Measurements from ENCODE around the gene MOSMO. TPM values are rescaled to one million over a fixed set of nuclear protein-coding genes. Genes with fewer than 3 reads are reported as not detected.

MOSMO gene
- total and polyA plus RNA-seq, 2 of the 13 experiments (the other 11 are each of a cell fraction or from before 2014, with no cell fraction given), result 26.7 to 32.6 TPM

DNA sequence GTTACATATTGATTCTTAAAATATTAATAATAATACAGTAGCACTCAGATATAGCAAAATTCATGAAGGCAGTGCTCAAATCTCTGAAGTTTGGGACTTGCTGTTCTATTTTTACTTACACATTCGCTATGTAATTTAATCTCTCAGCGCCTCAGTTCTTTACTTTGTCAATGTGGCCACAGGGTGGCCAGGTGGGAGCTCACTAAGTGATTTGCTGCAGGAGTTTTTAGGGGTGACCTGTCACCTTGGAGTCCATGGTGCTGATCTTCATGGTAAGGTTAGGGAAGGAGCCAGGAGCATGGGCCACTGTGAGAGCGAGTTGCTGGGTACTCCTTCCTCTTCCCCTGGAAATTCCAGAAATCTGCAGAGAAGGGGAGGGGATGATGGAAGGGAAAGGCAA, 112.5 kb downstream of the MOSMO start:
- H3K79me2 ChIP-seq (ENCODE audit: insufficient read depth, low read length), result no peaks in the 10 kb centered on the region
- H3K4me1 ChIP-seq (ENCODE audit: insufficient read depth, low read length), result no peaks in the 10 kb centered on the region
- intact Hi-C loops (cut with micrococcal nuclease; ENCODE audit: unreplicated experiment) (no loop called here), in situ Hi-C loops (cut with HindIII; ENCODE audit: extremely low pct_ligation_motif_present, low pct_unique_long_range_greater_than_20kb) (loop anchor here (5.0 kb wide), 1 partner anchor 67 kb away; no protein-coding TSS in a partner anchor)
- H3K4me3 ChIP-seq (replicated peaks in 1 of 3; ENCODE audit: insufficient read depth in 1 of 3, low read depth in 2 of 3, low read length in 3 of 3), result no peak overlapping the region
- CTCF ChIA-PET (ENCODE audit: low intra/inter-chr PET ratio, low total read pairs), result no interaction called here
- H3K36me3 ChIP-seq (replicated peaks in 1 of 2; ENCODE audit: control insufficient read depth in 1 of 2, insufficient read depth in 2 of 2, low read length in 2 of 2), result no peaks in the 10 kb centered on the region
- BruUV-seq (replicated peaks), result no TSS peak
- H2AFZ ChIP-seq (ENCODE audit: low read length), result no peak overlapping the region
- FAIRE-seq (no peak), ATAC-seq (peak; percentile 33; the same call in 1 of the 3 replicates), DNase-seq (ENCODE audit: low spot score) (no peak)
- no peak overlapping the region for H3K27ac ChIP-seq (ENCODE audit: extremely low read length, insufficient read depth, low read length)
- H3K4me2 ChIP-seq (ENCODE audit: low read depth, low read length), result no peak overlapping the region
- H3K9ac ChIP-seq (ENCODE audit: insufficient read depth, low read depth, low read length), result no peak overlapping the region
- 2% methylated on average over 3 of the region's 3 CpGs for WGBS (ENCODE audit: low lambda C conversion rate)
- no peaks in the 10 kb centered on the region for H4K20me1 ChIP-seq (ENCODE audit: insufficient read depth, low read length)
- H3K9me3 ChIP-seq (ENCODE audit: low read length), result no peaks in the 10 kb centered on the region
- H3K27me3 ChIP-seq (ENCODE audit: control insufficient read depth in 1 of 2, insufficient read depth in 2 of 2, low read length in 2 of 2), result peaks cover 0 to 2% of the 10 kb centered on the region in 2 experiments; a peak in 1 of 5 replicates
- no peak for TF ChIP-seq ZNF672 (CRISPR knock-in tag; IDR thresholded peaks at IDR 0.05)
- TF ChIP-seq HES4 (CRISPR knock-in tag; IDR thresholded peaks at IDR 0.05; ENCODE audit: borderline replicate concordance), result no peak
- no peak for TF ChIP-seq CBFB (CRISPR knock-in tag; IDR thresholded peaks at IDR 0.05)
- TF ChIP-seq ZNF569 (CRISPR knock-in tag; IDR thresholded peaks at IDR 0.05; ENCODE audit: borderline replicate concordance), result no peak
- TF ChIP-seq, protein P1, sequence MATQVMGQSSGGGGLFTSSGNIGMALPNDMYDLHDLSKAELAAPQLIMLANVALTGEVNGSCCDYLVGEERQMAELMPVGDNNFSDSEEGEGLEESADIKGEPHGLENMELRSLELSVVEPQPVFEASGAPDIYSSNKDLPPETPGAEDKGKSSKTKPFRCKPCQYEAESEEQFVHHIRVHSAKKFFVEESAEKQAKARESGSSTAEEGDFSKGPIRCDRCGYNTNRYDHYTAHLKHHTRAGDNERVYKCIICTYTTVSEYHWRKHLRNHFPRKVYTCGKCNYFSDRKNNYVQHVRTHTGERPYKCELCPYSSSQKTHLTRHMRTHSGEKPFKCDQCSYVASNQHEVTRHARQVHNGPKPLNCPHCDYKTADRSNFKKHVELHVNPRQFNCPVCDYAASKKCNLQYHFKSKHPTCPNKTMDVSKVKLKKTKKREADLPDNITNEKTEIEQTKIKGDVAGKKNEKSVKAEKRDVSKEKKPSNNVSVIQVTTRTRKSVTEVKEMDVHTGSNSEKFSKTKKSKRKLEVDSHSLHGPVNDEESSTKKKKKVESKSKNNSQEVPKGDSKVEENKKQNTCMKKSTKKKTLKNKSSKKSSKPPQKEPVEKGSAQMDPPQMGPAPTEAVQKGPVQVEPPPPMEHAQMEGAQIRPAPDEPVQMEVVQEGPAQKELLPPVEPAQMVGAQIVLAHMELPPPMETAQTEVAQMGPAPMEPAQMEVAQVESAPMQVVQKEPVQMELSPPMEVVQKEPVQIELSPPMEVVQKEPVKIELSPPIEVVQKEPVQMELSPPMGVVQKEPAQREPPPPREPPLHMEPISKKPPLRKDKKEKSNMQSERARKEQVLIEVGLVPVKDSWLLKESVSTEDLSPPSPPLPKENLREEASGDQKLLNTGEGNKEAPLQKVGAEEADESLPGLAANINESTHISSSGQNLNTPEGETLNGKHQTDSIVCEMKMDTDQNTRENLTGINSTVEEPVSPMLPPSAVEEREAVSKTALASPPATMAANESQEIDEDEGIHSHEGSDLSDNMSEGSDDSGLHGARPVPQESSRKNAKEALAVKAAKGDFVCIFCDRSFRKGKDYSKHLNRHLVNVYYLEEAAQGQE (IDR thresholded peaks at IDR 0.05; ENCODE audit: borderline replicate concordance in 1 of 2, low read depth in 1 of 2, low read length in 2 of 2), result peak in 1 of 2 experiments; percentile 43; a peak in 1 of 4 replicates
- no peak for TF ChIP-seq ZSCAN22 (CRISPR knock-in tag; IDR thresholded peaks at IDR 0.05)
- TF ChIP-seq, protein P2, sequence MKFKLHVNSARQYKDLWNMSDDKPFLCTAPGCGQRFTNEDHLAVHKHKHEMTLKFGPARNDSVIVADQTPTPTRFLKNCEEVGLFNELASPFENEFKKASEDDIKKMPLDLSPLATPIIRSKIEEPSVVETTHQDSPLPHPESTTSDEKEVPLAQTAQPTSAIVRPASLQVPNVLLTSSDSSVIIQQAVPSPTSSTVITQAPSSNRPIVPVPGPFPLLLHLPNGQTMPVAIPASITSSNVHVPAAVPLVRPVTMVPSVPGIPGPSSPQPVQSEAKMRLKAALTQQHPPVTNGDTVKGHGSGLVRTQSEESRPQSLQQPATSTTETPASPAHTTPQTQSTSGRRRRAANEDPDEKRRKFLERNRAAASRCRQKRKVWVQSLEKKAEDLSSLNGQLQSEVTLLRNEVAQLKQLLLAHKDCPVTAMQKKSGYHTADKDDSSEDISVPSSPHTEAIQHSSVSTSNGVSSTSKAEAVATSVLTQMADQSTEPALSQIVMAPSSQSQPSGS (CRISPR knock-in tag; IDR thresholded peaks at IDR 0.05), result no peak
- no peak for TF ChIP-seq RBM39 (IDR thresholded peaks at IDR 0.05; ENCODE audit: low read depth, low read length, poor library complexity, severe bottlenecking)
- TF ChIP-seq, protein P3, sequence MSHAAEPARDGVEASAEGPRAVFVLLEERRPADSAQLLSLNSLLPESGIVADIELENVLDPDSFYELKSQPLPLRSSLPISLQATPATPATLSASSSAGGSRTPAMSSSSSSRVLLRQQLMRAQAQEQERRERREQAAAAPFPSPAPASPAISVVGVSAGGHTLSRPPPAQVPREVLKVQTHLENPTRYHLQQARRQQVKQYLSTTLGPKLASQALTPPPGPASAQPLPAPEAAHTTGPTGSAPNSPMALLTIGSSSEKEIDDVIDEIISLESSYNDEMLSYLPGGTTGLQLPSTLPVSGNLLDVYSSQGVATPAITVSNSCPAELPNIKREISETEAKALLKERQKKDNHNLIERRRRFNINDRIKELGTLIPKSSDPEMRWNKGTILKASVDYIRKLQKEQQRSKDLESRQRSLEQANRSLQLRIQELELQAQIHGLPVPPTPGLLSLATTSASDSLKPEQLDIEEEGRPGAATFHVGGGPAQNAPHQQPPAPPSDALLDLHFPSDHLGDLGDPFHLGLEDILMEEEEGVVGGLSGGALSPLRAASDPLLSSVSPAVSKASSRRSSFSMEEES (CRISPR knock-in tag; IDR thresholded peaks at IDR 0.05), result no peak
- POLR2A ChIA-PET, result no interaction called here

Data from HepG2 (cell line).